NCI-H82 (cell line): ENCODE results near the gene TTLL11.

Experiments used
- DNase-seq: peaks from one replicate; lab custom pipeline; 2025; lab: John Stamatoyannopoulos, UW

TTLL11 gene

DNA sequence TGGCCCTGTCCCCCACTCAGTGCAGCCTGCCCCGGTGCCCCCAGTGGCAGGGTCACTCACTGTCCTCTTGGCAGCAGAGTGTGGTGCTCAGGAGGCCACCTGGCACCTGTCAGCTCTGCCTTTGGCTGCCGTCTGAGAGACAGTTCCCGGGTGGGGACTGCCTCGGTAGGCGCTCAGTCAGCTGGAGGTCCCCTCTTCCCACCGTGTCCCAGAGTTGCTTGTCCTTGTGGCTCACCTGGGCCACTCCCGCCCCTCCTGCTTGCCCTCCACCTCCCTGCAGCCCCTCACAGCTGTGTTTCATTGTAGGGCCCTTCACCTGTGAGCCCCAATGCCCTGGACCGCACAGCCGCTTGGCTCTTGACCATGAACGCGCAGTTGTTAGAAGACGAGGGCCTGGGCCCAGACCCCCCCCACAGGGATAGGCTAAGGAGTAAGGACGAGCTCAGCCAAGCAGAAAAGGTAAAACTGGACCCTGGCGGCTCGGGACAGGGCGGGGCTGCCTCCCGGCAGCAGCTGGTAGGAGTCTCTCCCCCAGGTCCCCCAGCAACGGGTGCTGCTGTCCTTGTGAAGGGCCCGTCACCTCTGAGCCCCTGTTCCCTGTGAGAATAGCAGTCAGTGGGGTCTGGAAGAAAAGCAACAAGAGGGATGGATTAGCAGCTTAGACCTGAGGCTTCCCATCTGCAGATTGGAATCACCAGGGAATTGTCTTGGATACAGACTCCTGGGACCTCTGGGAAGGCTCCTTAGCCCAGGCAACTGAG, 319.0 kb downstream of the TTLL11 start:
- peak; percentile 16 for DNase-seq

DNA sequence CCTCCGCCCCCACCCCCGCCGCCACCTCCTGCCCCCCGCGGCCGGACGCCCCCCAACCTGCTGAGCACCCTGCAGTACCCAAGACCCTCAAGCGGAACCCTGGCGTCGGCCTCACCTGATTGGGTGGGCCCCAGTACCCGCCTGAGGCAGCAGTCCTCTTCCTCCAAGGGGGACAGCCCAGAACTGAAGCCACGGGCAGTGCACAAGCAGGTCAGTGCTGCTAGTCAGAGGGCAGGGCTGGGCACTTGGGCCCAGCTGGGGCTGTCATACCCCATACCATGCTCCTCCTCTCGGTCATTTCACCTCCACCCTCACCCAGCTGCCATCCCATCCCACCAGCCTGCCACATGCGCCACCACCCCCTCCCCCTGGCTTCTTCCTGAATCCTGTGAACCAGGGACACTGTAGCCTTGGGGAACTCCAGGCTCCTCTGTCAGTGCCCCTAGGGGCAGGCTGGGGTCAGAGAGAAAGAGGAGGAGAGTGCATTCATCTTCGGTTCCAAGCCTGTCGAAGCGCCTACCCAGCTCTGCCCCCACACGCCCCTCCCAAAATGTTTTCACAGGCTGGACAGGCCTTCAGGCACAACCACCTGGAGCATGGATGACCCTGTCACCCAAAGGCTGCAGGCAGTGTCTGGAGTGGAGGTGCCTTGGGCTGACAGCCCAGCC, 319.7 kb downstream of the TTLL11 start:
- no peak for DNase-seq

DNA sequence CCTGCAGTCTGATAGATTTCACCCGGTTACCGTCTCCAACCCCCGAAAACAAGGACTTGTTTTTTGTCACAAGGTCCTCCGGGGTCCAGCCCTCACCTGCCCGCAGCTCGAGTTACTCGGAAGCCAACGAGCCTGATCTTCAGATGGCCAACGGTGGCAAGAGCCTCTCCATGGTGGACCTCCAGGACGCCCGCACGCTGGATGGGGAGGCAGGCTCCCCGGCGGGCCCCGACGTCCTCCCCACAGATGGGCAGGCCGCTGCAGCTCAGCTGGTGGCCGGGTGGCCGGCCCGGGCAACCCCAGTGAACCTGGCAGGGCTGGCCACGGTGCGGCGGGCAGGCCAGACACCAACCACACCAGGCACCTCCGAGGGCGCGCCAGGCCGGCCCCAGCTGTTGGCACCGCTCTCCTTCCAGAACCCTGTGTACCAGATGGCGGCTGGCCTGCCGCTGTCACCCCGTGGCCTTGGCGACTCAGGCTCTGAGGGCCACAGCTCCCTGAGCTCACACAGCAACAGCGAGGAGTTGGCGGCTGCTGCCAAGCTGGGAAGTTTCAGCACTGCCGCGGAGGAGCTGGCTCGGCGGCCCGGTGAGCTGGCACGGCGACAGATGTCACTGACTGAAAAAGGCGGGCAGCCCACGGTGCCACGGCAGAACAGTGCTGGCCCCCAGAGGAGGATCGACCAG, 320.4 kb downstream of the TTLL11 start:
- DNase-seq = no peak
